ENCODE data around the gene MFSD6. TPM values are rescaled to one million over a fixed set of nuclear protein-coding genes. Genes with fewer than 3 reads are reported as not detected.

Gene MFSD6
- total RNA-seq, 1 donor from 2014 or later = 0.37 TPM

GRCh38 chr2:190415794-190416775 lies 7.9 kb downstream of the MFSD6 start:
- Mint-ChIP-seq H3K4me3 (no peak overlapping the region), H3K27me3 (ENCODE audit: insufficient read depth, low read depth) (peaks cover 5% of the 10 kb centered on the region), H3K36me3 (no peaks in the 10 kb centered on the region), H3K27ac (no peak overlapping the region), H3K4me1 (no peaks in the 10 kb centered on the region), H3K9me3 (no peaks in the 10 kb centered on the region)
- H3K79me2 ChIP-seq (ENCODE audit: low read depth) = no peaks in the 10 kb centered on the region
- H3K4me1 ChIP-seq = no peaks in the 10 kb centered on the region
- no peak overlapping the region for H3K4me2 ChIP-seq
- DNase-seq (ENCODE audit: low spot score) = no peak
- H3F3A ChIP-seq (ENCODE audit: low read depth) = no peaks in the 10 kb centered on the region
- TF ChIP-seq CTCF (IDR thresholded peaks at IDR 0.05) (no peak), EZH2phosphoT487 (IDR thresholded peaks at IDR 0.05) (no peak), EZH2 (IDR thresholded peaks at IDR 0.05) (no peak)
- no peaks in the 10 kb centered on the region for H3K27me3 ChIP-seq
- H2AFZ ChIP-seq (replicated peaks) = no peak overlapping the region
- no peaks in the 10 kb centered on the region for H4K20me1 ChIP-seq (ENCODE audit: low read depth)
- no peaks in the 10 kb centered on the region for H3K36me3 ChIP-seq
- H3K4me3 ChIP-seq = no peak overlapping the region
- no peak overlapping the region for H3K27ac ChIP-seq
- H3K9me3 ChIP-seq (ENCODE audit: low read depth) = no peaks in the 10 kb centered on the region
- no peak overlapping the region for H3K9ac ChIP-seq

GRCh38 chr2:190417045-190417842 lies 9.1 kb downstream of the MFSD6 start:
- Mint-ChIP-seq H3K9me3 (no peaks in the 10 kb centered on the region), H3K4me1 (no peaks in the 10 kb centered on the region), H3K4me3 (no peak overlapping the region), H3K36me3 (no peaks in the 10 kb centered on the region), H3K27me3 (ENCODE audit: insufficient read depth, low read depth) (peaks cover 3% of the 10 kb centered on the region), H3K27ac (no peak overlapping the region)
- no peaks in the 10 kb centered on the region for H3K9me3 ChIP-seq (ENCODE audit: low read depth)
- H3K27ac ChIP-seq = no peak overlapping the region
- no peaks in the 10 kb centered on the region for H4K20me1 ChIP-seq (ENCODE audit: low read depth)
- H3K79me2 ChIP-seq (ENCODE audit: low read depth) = no peaks in the 10 kb centered on the region
- H3K4me2 ChIP-seq = no peak overlapping the region
- no peak overlapping the region for H2AFZ ChIP-seq (replicated peaks)
- DNase-seq (ENCODE audit: low spot score) = no peak
- H3K27me3 ChIP-seq = no peaks in the 10 kb centered on the region
- H3K36me3 ChIP-seq = no peaks in the 10 kb centered on the region
- H3F3A ChIP-seq (ENCODE audit: low read depth) = no peaks in the 10 kb centered on the region
- no peak overlapping the region for H3K9ac ChIP-seq
- H3K4me1 ChIP-seq = no peaks in the 10 kb centered on the region
- H3K4me3 ChIP-seq = no peak overlapping the region
- TF ChIP-seq EZH2phosphoT487 (IDR thresholded peaks at IDR 0.05) = no peak
- no peak for TF ChIP-seq EZH2 (IDR thresholded peaks at IDR 0.05)
- TF ChIP-seq CTCF (IDR thresholded peaks at IDR 0.05) = no peak

- no peak for DNase-seq (ENCODE audit: low spot score)
- no peaks in the 10 kb centered on the region for H3K79me2 ChIP-seq (ENCODE audit: low read depth)
- Mint-ChIP-seq H3K36me3 (no peaks in the 10 kb centered on the region), H3K4me1 (no peaks in the 10 kb centered on the region), H3K4me3 (no peak overlapping the region), H3K27me3 (ENCODE audit: insufficient read depth, low read depth) (peaks cover 3% of the 10 kb centered on the region), H3K27ac (no peak overlapping the region), H3K9me3 (no peaks in the 10 kb centered on the region)
- no peaks in the 10 kb centered on the region for H3K4me1 ChIP-seq
- no peaks in the 10 kb centered on the region for H3K36me3 ChIP-seq
- no peaks in the 10 kb centered on the region for H3K9me3 ChIP-seq (ENCODE audit: low read depth)
- H3K27me3 ChIP-seq = no peaks in the 10 kb centered on the region
- no peak overlapping the region for H2AFZ ChIP-seq (replicated peaks)
- TF ChIP-seq EZH2 (IDR thresholded peaks at IDR 0.05) = no peak
- no peak for TF ChIP-seq CTCF (IDR thresholded peaks at IDR 0.05)
- TF ChIP-seq EZH2phosphoT487 (IDR thresholded peaks at IDR 0.05) = no peak
- H3K27ac ChIP-seq = no peak overlapping the region
- H3K4me2 ChIP-seq = no peak overlapping the region
- no peaks in the 10 kb centered on the region for H4K20me1 ChIP-seq (ENCODE audit: low read depth)
- no peaks in the 10 kb centered on the region for H3F3A ChIP-seq (ENCODE audit: low read depth)
- no peak overlapping the region for H3K9ac ChIP-seq
- no peak overlapping the region for H3K4me3 ChIP-seq
These were observed 10.6 kb downstream of the MFSD6 start for GRCh38 chr2:190418727-190419126.
